GM21423 (cell line): Measurements from ENCODE around the gene ADAMTS17.

ENCODE experiments used
- ATAC-seq: cut with Tn5 transposase; IDR thresholded peaks from one replicate; pipeline ENCODE4 v1.9.1; 2021; ENCODE audit warnings: mild to moderate bottlenecking, moderate library complexity; ENCODE audit not compliant: unreplicated experiment

The ADAMTS17 gene

GRCh38 chr15:100114100-100114499, 227.7 kb downstream of the ADAMTS17 start:
- ATAC-seq = no peak

GRCh38 chr15:100113351-100114080, 228.3 kb downstream of the ADAMTS17 start:
- no peak for ATAC-seq

DNA sequence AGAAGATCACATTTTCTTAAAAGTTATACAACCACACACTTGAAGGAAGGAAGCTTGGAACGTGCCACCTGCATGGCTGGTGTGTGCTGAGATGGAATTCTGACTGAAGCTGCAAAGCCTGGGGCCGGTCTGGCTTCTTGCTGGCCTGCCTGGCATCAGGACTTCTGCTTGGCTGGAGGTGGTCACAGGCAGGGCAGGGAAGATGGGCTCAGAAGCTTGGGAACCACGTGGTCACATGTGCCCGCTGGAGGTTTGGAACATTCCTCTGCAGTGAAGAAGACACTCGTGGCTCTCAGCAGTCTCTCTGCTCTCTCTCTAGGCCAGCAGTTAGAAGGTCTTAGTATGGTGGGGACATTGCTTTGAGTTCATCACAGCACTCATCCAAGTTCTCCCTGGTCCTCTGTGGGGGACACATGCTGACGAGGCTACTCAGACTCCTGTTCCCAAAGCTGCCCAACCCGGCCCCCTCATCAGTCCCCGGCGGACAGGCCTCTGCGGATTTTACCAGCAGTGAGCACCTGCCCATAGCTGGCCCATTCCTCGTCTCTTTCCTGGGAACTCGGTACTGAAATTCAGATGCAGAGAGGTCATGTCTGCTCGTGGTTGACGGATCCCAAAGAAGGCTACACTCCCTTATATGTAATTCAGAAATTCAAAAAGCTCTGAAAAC, 229.0 kb downstream of the ADAMTS17 start:
- no peak for ATAC-seq

DNA sequence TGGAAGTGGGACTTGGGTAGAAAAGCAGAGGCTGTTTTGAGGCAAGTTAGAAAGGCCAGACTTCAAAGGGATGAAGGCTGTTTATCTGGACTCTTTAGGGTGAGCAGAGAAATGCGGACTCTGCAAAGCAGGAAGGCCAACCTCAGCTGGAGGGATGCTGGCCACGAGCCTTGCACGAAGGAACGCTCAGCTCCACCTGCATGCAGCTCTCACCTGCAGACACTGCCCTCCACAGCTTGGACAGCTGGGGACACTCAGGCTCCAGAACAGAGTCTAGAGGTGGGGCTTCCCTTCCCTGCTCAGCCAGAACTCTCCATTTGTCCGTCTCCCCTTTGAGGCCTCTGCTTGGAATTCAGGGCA, 229.7 kb downstream of the ADAMTS17 start:
- ATAC-seq = no peak

DNA sequence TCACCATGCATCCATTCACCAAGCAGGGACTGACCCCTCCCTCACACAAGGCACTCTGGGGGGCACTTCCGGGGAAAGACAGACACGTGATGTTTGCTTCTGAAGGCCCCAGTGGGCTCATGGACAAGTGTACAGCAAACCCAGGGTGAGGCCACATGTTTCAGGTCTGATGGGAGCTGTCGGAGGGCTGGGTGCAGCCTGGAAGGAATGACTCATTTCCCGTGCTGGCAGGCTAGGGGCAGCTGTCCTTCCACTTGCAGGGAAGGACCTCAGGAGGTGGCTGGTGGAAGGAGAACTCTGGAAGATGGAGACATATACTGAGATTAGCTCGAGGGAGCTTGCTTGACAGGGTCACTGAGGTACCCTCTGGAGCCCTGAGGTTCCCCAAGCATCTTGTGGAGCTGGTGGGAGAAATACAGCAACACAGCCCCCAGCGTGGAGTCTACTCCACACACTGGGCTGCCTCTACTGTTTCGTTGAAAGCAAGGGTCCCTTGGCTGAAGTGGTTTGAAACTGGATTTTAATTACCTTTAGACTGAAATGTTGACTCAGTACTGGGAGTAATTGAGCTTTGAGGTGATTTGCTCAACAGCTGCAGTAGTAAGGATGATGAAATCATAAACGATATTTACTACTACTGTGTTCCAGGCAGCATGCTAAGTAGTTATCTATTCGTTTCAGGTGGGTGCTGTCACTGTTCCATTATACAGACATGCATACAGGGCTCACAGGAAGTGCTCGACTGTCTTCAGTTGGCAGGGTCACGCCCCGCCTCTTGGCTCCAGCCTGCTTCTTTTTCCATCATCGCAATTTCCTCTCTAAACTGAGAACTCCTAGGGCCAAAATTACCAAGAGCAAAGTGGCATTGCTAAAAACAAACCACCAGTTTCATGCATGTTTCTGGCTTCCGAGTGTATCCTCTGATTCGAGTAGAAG, 230.4 kb downstream of the ADAMTS17 start:
- ATAC-seq = no peak

GRCh38 chr15:100109486-100110035, 232.2 kb downstream of the ADAMTS17 start:
- ATAC-seq = no peak

DNA sequence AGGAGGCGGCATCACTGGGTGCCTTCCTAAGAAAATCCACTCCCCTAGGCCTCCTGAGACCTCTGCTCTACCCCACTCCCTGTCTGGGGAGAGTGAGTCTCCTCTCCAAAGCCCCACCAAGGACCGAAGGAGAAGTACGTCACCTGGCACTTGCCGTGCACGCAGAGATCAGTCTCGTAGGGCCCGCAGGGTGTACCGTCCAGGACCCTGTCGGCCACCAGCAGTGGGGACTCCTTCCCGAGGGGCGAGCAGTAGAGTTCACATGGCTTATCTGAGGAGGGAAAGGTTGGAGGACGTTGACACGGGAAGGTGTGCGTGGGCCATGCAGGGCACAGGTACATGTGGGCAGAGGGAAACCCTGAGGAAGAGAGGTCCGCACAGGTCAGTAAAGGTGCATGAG, 232.9 kb downstream of the ADAMTS17 start:
- ATAC-seq = no peak

DNA sequence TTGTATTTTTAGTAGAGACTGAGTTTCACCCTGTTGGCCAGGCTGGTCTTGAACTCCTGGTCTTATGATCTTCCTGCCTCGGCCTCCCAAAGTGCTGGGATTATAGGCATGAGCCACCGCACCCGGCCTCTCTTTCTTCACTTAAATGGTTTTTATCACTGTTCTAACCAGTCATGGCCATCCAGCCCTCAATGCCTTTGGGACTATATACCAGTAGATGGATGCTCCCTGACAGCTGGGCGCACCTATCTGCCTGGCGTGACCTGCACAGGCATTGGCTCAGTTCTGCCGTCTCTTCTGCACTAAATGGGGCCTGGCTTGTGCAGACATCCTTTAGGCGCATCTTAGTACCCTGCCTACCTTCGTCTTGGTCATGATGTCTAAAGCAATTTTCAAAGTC, 233.4 kb downstream of the ADAMTS17 start:
- no peak for ATAC-seq

DNA sequence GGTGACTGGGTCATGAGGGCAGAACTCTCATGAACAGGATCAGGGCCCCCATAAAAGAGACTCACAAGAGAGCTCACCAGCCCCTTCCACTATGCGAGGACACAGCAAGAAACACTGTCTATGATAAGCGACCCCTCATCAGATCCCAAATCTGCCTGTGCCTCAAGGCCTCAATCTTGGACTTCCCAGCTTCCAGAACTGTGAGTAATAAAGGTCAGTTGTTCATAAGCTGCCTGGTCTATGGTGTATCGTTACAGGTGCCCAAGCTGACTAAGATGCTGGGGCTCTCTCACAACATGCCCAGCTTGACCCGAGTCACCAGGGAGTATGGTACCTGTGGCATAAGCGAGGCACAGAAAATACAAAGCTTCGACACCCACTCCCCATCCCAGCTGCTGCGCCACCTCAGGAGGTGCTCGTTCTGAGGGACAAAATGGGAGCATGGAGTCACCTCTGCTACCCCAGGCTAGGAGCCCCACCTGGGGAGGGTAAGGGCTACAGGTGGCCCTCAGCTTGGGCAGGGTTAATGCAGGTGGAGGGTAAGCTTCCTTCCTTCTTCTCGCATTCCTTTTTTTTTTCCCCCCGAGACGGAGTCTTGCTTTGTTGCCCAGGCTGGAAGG, 234.1 kb downstream of the ADAMTS17 start:
- no peak for ATAC-seq

DNA sequence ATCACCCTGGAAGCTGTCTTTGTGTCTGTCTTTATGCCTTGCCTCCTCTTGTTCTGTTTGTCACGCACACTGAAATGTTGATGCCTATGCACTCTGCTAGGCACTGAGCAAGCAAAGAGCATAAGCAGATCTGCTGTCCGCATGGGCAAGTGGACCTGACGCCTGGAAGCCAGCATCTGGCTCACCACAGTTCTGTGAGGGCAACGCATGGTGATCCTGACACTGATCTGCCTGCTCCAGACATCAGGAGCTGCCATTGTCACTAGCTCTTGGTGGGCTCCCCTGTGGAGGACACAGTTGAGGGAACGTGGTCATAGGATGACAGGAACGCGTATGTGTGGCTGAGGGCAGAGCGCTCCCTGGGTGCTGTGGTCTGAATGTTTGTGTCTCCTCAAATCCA, 234.6 kb downstream of the ADAMTS17 start:
- ATAC-seq = no peak

GRCh38 chr15:100106732-100107131, 235.0 kb downstream of the ADAMTS17 start:
- ATAC-seq = no peak

DNA sequence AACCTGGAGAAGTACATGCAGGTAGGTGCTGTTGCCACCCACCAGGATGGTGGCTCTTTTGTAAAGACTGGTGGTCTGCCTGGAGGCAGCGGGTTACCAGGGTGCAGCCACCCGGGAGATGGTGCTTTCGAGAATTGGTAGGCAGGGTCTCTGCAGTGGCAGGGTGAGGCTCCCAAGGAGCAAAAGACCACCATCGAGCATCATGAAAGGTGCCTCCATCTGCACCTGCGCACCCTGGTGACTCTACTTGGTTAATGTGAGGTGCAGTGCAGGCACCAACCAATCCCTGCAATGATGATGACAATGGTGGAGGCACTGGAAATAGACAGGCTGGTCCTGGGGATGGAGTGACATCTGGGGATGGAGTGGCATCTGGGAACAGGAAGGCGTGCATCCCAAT, 236.7 kb downstream of the ADAMTS17 start:
- ATAC-seq = no peak

DNA sequence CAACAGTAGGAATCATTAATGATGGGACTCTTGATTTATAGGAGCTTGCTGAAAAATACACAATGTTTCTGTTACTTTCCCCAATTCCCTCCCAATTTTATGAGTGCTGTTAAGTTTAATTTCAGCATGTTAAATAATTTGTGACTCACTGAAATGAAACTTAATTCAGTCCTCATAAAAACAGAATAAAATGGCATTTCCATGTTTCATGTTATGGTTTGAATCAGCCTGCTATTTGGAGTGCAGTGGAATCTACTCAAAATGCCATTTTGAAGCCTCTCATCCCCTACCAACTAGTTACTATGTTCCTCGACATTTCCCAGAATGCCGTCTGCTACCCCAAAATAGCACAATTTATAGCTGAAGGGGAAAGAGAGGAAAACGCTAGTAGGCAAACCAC, 237.5 kb downstream of the ADAMTS17 start:
- no peak for ATAC-seq

- ATAC-seq = no peak
Observed at GRCh38 chr15:100103828-100104227, 237.9 kb downstream of the ADAMTS17 start.

GRCh38 chr15:100101426-100102089, 240.2 kb downstream of the ADAMTS17 start:
- ATAC-seq = no peak

DNA sequence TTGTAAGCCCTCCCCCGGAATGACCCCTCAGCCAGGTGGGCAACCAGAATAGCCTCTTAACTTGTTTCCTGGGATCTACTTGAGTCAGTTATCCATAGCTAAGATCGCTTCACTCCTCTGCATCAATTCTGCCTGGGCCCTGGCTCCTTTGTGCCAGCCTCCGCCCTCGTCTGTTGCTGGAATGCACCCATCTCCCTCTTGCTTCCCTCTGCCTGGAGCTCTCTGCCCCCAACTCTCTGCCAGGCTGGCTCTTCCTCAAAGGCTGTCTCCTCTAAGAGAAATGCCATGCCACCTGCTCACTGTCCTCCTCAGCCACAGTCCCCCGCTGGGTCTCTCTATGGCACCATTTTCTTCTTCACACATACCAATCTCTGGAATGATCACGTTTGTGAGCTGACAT, 240.8 kb downstream of the ADAMTS17 start:
- ATAC-seq = no peak

GRCh38 chr15:100099976-100100375, 241.8 kb downstream of the ADAMTS17 start:
- no peak for ATAC-seq

GRCh38 chr15:100098705-100099104, 243.1 kb downstream of the ADAMTS17 start:
- no peak for ATAC-seq

GRCh38 chr15:100097342-100098127, 244.2 kb downstream of the ADAMTS17 start:
- no peak for ATAC-seq

- no peak for ATAC-seq
Observed at GRCh38 chr15:100096700-100097099, 245.1 kb downstream of the ADAMTS17 start.
